SK-N-SH (cell line): Measurements from ENCODE around the gene MTR. TPM values are rescaled to one million over a fixed set of nuclear protein-coding genes. Genes with fewer than 3 reads are reported as not detected.

ENCODE experiments used
- CTCF ChIA-PET: fragments of 300-600, 350-600 bp; formaldehyde crosslinking; extraction: SDS; loops from one replicate; lab custom pipeline; 2021; lab: Yijun Ruan, JAX
- POLR2A ChIA-PET: fragments of 350-600 bp; sonication (Branson Sonifier 250); formaldehyde crosslinking; extraction: SDS; loops from one replicate; lab custom pipeline; 2020; ENCODE audit warnings: antibody characterized with exemption, inconsistent platforms; lab: Yijun Ruan, JAX
- DNase-seq: peaks from one replicate; pipeline ENCODE4 v3.0.0; 2012
- H2AFZ ChIP-seq: fragments of 200-600 bp; sonication (generic); 2 replicates; pipeline ENCODE4 v1.8.1; 2016; ENCODE audit warnings: antibody characterized with exemption, mild to moderate bottlenecking, low read depth
- H3F3A ChIP-seq: fragments of 200-600 bp; sonication (generic); replicated peaks from 2 replicates; pipeline ENCODE3; 2016; ENCODE audit warnings: antibody characterized with exemption, mild to moderate bottlenecking; ENCODE audit not compliant: insufficient read depth
- H3K27ac ChIP-seq, 2 experiments: fragments of 200-500 bp in 1 of 2; fragments of 200-600 bp in 1 of 2; sonication (Bioruptor generic) in 1 of 2; sonication (generic), shearing (Covaris generic) in 1 of 2; 2 replicates each; pipeline versions ENCODE4 v1.5.1 to v1.6.1; 2014 to 2016; ENCODE audit warnings: low read depth in 2 of 2, inconsistent platforms in 1 of 2, low read length in 1 of 2, mild to moderate bottlenecking in 1 of 2, mixed read lengths in 1 of 2
- H3K27me3 ChIP-seq: fragments of 200-600 bp; sonication (generic), shearing (Covaris generic); 2 replicates; pipeline ENCODE4 v1.6.1; 2016; ENCODE audit warnings: mixed run types; ENCODE audit not compliant: insufficient read depth
- H3K36me3 ChIP-seq, 2 experiments: fragments of 200-500 bp in 1 of 2; fragments of 200-600 bp in 1 of 2; sonication (Bioruptor generic) in 1 of 2; sonication (generic) in 1 of 2; replicated peaks in 1 of 2; 2 replicates each; pipeline versions ENCODE3 to v1.5.1; 2014 to 2016; ENCODE audit warnings: low read length in 1 of 2, mild to moderate bottlenecking in 1 of 2; ENCODE audit not compliant: insufficient read depth in 2 of 2, control insufficient read depth in 1 of 2
- H3K4me1 ChIP-seq, 2 experiments: fragments of 200-500 bp in 1 of 2; fragments of 200-600 bp in 1 of 2; sonication (Bioruptor generic) in 1 of 2; sonication (generic), shearing (Covaris generic) in 1 of 2; 2 replicates each; pipeline versions ENCODE4 v1.5.1 to v1.6.1; 2014 to 2016; ENCODE audit warnings: low read depth in 1 of 2, low read length in 1 of 2, mixed run types in 1 of 2; ENCODE audit not compliant: insufficient read depth in 2 of 2, control insufficient read depth in 1 of 2
- H3K4me2 ChIP-seq: fragments of 200-600 bp; sonication (generic), shearing (Covaris generic); 2 replicates; pipeline ENCODE4 v1.6.1; 2017; ENCODE audit warnings: mixed run types
- H3K4me3 ChIP-seq, 2 experiments: fragments of 200-500 bp in 1 of 2; fragments of 200-600 bp in 1 of 2; sonication (Bioruptor generic) in 1 of 2; sonication (generic), shearing (Covaris generic) in 1 of 2; 2 replicates each; pipeline versions ENCODE4 v1.5.1 to v1.8.1; 2014 to 2016; ENCODE audit warnings: low read depth in 2 of 2, inconsistent platforms in 1 of 2, low read length in 1 of 2, mild to moderate bottlenecking in 1 of 2, mixed read lengths in 1 of 2, moderate library complexity in 1 of 2
- H3K79me2 ChIP-seq: fragments of 200-600 bp; sonication (generic); 2 replicates; pipeline ENCODE4 v1.8.1; 2017; ENCODE audit warnings: mild to moderate bottlenecking; ENCODE audit not compliant: insufficient read depth
- H3K9ac ChIP-seq: fragments of 200-600 bp; sonication (generic); 2 replicates; pipeline ENCODE4 v1.6.1; 2017; ENCODE audit warnings: mixed run types
- H3K9me2 ChIP-seq: fragments of 200-600 bp; sonication (generic); 2 replicates; pipeline ENCODE4 v1.6.1; 2017; ENCODE audit warnings: mixed run types
- H3K9me3 ChIP-seq: fragments of 200-600 bp; sonication (generic); 2 replicates; pipeline ENCODE4 v1.6.1; 2017; ENCODE audit warnings: mixed run types, mild to moderate bottlenecking, moderate library complexity
- H4K20me1 ChIP-seq: fragments of 200-600 bp; sonication (generic); 2 replicates; pipeline ENCODE4 v1.6.1; 2017; ENCODE audit warnings: mild to moderate bottlenecking, mixed run types; ENCODE audit not compliant: insufficient read depth
- CHD2 ChIP-seq: fragments of 150-350 bp; IDR thresholded peaks from 2 replicates; pipeline ENCODE4 v1.6.1; 2018; ENCODE audit warnings: low read length; ENCODE audit not compliant: partially characterized antibody
- EZH2phosphoT487 ChIP-seq: fragments of 200-600 bp; sonication (generic); IDR thresholded peaks from 2 replicates; pipeline ENCODE4 v1.6.1; 2017; ENCODE audit warnings: low read depth, mixed run types, mild to moderate bottlenecking, antibody characterized with exemption, moderate library complexity, borderline replicate concordance
- FOSL2 ChIP-seq: IDR thresholded peaks from 2 replicates; pipeline ENCODE4 v1.4.0; 2012; ENCODE audit warnings: low read depth, mild to moderate bottlenecking, moderate library complexity, borderline replicate concordance
- FOXJ3 ChIP-seq: sonication (generic); formaldehyde crosslinking; IDR thresholded peaks from 2 replicates; pipeline ENCODE4 v1.5.1; 2020; ENCODE audit warnings: mild to moderate bottlenecking, missing genetic modification reagents
- GABPA ChIP-seq: IDR thresholded peaks from 2 replicates; pipeline ENCODE4 v1.4.0; 2012; ENCODE audit warnings: low read depth, mild to moderate bottlenecking
- GATA2 ChIP-seq: sonication (generic); formaldehyde crosslinking; IDR thresholded peaks from 2 replicates; pipeline ENCODE4 v1.5.0; 2020; ENCODE audit warnings: mild to moderate bottlenecking, missing genetic modification reagents
- MEF2A ChIP-seq: IDR thresholded peaks from 2 replicates; pipeline ENCODE4 v1.4.0; 2012; ENCODE audit warnings: low read depth, borderline replicate concordance
- NFIC ChIP-seq: IDR thresholded peaks from 2 replicates; pipeline ENCODE4 v1.4.0; 2012; ENCODE audit warnings: borderline replicate concordance
- REST ChIP-seq: IDR thresholded peaks from 2 replicates; pipeline ENCODE4 v1.6.1; 2012; ENCODE audit warnings: mild to moderate bottlenecking, low read depth, low read length, moderate library complexity
- RFX5 ChIP-seq: IDR thresholded peaks from 2 replicates; pipeline ENCODE4 v1.6.1; 2012; ENCODE audit warnings: mild to moderate bottlenecking, improper control_type of control experiment, low read length
- RXRA ChIP-seq: IDR thresholded peaks from 2 replicates; pipeline ENCODE4 v1.4.0; 2012; ENCODE audit warnings: low read depth, mild to moderate bottlenecking, borderline replicate concordance
- SIN3A ChIP-seq: IDR thresholded peaks from 2 replicates; pipeline ENCODE4 v1.6.1; 2012; ENCODE audit warnings: low read depth, mild to moderate bottlenecking, low read length, moderate library complexity, borderline replicate concordance
- SMC3 ChIP-seq: IDR thresholded peaks from 2 replicates; pipeline ENCODE4 v1.6.1; 2012; ENCODE audit warnings: low read depth, low read length, improper control_type of control experiment
- TCF12 ChIP-seq: IDR thresholded peaks from 2 replicates; pipeline ENCODE4 v1.4.0; 2012
- TEAD4 ChIP-seq: IDR thresholded peaks from 2 replicates; pipeline ENCODE4 v1.4.0; 2012; ENCODE audit warnings: mild to moderate bottlenecking, borderline replicate concordance; ENCODE audit not compliant: insufficient read depth
- USF1 ChIP-seq: IDR thresholded peaks from 2 replicates; pipeline ENCODE4 v1.4.0; 2012; ENCODE audit warnings: low read depth, borderline replicate concordance
- YY1 ChIP-seq: IDR thresholded peaks from 2 replicates; pipeline ENCODE4 v1.4.0; 2012; ENCODE audit warnings: low read depth, mild to moderate bottlenecking
- WGBS: methylation state at CpG from one replicate; pipeline ENCODE4 v1.1.6; 2017; ENCODE audit warnings: low lambda C conversion rate; 5-methylcytosine and 5-hydroxymethylcytosine counted together
- polyA plus RNA-seq, 3 experiments: library from polyadenylated mRNA; depleted of rRNA; stranded (reverse); fragments of >200 nt; gene quantifications; 2 replicates each; pipeline ENCODE4 v1.2.3, GENCODE V29; 2012
- TF ChIP-seq, protein P1 (sequence below): IDR thresholded peaks from 2 replicates; pipeline ENCODE4; 2012

The MTR gene
- polyA plus RNA-seq, 1 of the 3 experiments (the other 2 are of a cell fraction), result 5.4 TPM

- Histone ChIP-seq H3F3A (no peaks in the 10 kb centered on the region), H3K4me3 (no peak overlapping the region), H3K9ac (no peak overlapping the region), H3K4me2 (no peak overlapping the region), H3K27me3 (no peaks in the 10 kb centered on the region), H2AFZ (no peak overlapping the region), H4K20me1 (no peaks in the 10 kb centered on the region), H3K79me2 (no peaks in the 10 kb centered on the region), H3K9me3 (no peaks in the 10 kb centered on the region), H3K36me3 (peaks cover 19 to 65% of the 10 kb centered on the region in 2 experiments), H3K9me2 (no peaks in the 10 kb centered on the region), H3K4me1 (peaks cover 0 to 4% of the 10 kb centered on the region in 2 experiments; a peak in 2 of 4 replicates), H3K27ac (peak overlapping the region in 1 of 2 experiments; percentile 16; a peak in 2 of 4 replicates)
- 91% methylated on average over 5 of the region's 5 CpGs for WGBS
- POLR2A ChIA-PET, result interaction anchor here (0.6 kb wide), 1 partner anchor 24 kb away, joined by 3 read pairs; no protein-coding TSS in a partner anchor
- CTCF ChIA-PET, result interaction anchor here (1.4 kb wide), 1 partner anchor 17 kb away, joined by 3 read pairs; no protein-coding TSS in a partner anchor
- TF ChIP-seq USF1, result no peak
- TF ChIP-seq TCF12, result no peak
- no peak for TF ChIP-seq CHD2
- TF ChIP-seq NFIC, result no peak
- TF ChIP-seq, protein P1, sequence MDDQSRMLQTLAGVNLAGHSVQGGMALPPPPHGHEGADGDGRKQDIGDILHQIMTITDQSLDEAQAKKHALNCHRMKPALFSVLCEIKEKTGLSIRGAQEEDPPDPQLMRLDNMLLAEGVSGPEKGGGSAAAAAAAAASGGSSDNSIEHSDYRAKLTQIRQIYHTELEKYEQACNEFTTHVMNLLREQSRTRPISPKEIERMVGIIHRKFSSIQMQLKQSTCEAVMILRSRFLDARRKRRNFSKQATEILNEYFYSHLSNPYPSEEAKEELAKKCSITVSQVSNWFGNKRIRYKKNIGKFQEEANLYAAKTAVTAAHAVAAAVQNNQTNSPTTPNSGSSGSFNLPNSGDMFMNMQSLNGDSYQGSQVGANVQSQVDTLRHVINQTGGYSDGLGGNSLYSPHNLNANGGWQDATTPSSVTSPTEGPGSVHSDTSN, result no peak
- no peak for TF ChIP-seq SMC3
- no peak for TF ChIP-seq RFX5
- TF ChIP-seq GATA2 (CRISPR knock-in tag), result no peak
- TF ChIP-seq FOSL2, result no peak
- TF ChIP-seq SIN3A, result no peak
- no peak for TF ChIP-seq FOXJ3 (CRISPR knock-in tag)
- TF ChIP-seq REST, result no peak
- no peak for TF ChIP-seq TEAD4
- no peak for TF ChIP-seq RXRA
- no peak for TF ChIP-seq YY1
- TF ChIP-seq EZH2phosphoT487, result no peak
- TF ChIP-seq MEF2A, result no peak
- TF ChIP-seq GABPA, result no peak
- DNase-seq, result no peak
These were observed 80.9 kb downstream of the MTR start for GRCh38 chr1:236875975-236876374.
